Lower leg skin (tissue), 4 donors: ENCODE measurements around the gene PLCH1. TPM values are rescaled to one million over a fixed set of nuclear protein-coding genes. Genes with fewer than 3 reads are reported as not detected.

Experiments
- DNase-seq, 2 donors: peaks; one replicate each; pipeline ENCODE4 v3.0.0-alpha.2; 2019; ENCODE audit warnings: low spot score in 2 of 2
- H3K4me3 ChIP-seq: fragments of 200-600 bp; sonication (generic); 2 replicates; pipeline ENCODE4 v1.5.1; 2017; ENCODE audit warnings: mild to moderate bottlenecking, low read depth; ENCODE audit not compliant: poor library complexity, severe bottlenecking
- POLR2A ChIP-seq, 2 donors: fragments of 450-650 bp; IDR thresholded peaks; one replicate each; pipeline ENCODE4 v1.6.1; 2016 to 2017; ENCODE audit warnings: antibody characterized with exemption in 2 of 2, mild to moderate bottlenecking in 1 of 2, moderate library complexity in 1 of 2
- WGBS, 2 donors: methylation state at CpG; one replicate each; pipeline ENCODE4 v1.1.5; 2018; 5-methylcytosine and 5-hydroxymethylcytosine counted together
- intact Hi-C: fragments of 100-400 bp; cut with DNase I; formaldehyde crosslinking; loops from one replicate; pipeline ENCODE4 v1.15.0; 2023; ENCODE audit warnings: low total_unique reads
- total RNA-seq, 4 donors: library from RNA; depleted of rRNA; stranded (reverse); fragments of >200 nt; gene quantifications; one replicate each; pipeline ENCODE4 v1.1.0, GENCODE V29; 2016
- TF ChIP-seq, protein P1 (sequence below), 3 donors: fragments of 450-650 bp; IDR thresholded peaks; one replicate each; pipeline ENCODE4 v1.5.1; 2016; ENCODE audit warnings: antibody characterized with exemption in 3 of 3, mild to moderate bottlenecking in 3 of 3, moderate library complexity in 2 of 3

PLCH1 gene
- total RNA-seq, 4 donors from 2014 or later, result 0.55 to 1.2 (median 0.79) TPM

DNA sequence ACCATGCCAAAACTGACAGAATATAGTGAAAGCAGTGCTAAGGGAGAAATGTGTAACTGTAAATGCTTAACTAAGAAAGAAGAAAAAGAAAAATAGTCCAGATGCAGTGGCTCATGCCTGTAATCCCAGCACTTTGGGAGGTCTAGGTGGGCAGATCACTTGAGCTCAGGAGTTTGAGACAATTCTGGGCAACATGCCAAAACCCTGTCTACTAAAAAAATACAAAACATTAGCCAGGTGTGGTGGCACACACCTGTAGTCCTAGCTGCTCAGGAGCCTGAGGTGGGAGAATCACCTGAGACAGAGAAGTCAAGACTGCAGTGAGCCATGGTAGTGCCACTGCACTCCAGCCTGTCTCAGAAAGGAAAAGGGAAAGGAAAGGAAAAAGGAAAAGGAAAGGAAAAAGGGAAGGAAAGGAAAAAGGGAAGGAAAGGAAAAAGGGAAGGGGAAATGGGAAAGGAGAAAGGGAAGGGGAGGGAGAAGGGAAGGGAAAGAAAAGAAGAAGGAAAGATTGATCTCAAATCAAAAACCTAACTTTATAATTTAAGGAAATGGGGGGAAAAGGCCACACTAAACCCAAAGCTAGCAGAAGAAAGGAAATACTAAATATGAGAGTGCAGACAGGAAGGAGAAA, 40.9 kb upstream of the PLCH1 start:
- DNase-seq, result no peak
- no peak overlapping the region for H3K4me3 ChIP-seq
- TF ChIP-seq, protein P1, sequence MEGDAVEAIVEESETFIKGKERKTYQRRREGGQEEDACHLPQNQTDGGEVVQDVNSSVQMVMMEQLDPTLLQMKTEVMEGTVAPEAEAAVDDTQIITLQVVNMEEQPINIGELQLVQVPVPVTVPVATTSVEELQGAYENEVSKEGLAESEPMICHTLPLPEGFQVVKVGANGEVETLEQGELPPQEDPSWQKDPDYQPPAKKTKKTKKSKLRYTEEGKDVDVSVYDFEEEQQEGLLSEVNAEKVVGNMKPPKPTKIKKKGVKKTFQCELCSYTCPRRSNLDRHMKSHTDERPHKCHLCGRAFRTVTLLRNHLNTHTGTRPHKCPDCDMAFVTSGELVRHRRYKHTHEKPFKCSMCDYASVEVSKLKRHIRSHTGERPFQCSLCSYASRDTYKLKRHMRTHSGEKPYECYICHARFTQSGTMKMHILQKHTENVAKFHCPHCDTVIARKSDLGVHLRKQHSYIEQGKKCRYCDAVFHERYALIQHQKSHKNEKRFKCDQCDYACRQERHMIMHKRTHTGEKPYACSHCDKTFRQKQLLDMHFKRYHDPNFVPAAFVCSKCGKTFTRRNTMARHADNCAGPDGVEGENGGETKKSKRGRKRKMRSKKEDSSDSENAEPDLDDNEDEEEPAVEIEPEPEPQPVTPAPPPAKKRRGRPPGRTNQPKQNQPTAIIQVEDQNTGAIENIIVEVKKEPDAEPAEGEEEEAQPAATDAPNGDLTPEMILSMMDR (IDR thresholded peaks at IDR 0.05), result no peak
- TF ChIP-seq POLR2A (IDR thresholded peaks at IDR 0.05), result no peak
- intact Hi-C loops, result no loop called here

DNA sequence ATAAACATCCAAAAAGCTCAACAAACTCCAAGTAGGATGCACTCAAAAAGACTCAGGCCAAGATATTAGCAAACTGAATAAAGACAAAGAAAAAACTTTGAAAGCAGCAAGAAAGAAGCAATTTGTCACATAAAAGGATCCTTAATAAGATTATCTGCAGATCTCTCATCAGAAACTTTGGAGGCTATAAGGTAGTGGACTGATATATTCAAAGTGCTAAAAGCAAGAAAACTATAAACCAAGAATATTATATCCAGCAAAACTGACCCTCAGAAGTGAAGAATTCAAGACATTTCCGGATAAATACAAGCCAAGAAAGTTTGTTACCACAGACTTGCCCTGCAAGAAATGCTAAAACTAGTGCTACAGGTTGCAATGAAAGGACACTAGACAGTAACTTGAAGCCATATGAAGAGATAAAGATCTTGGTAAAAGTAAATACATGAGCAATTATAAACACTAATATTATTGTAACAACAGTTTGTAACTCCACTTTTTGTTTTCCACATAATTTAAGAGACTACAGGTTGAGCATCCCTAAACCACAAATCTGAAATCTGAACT, 37.6 kb upstream of the PLCH1 start:
- no peak overlapping the region for H3K4me3 ChIP-seq
- no peak for TF ChIP-seq POLR2A (IDR thresholded peaks at IDR 0.05)
- TF ChIP-seq, protein P1 (IDR thresholded peaks at IDR 0.05), result no peak
- no peak for DNase-seq
- intact Hi-C loops, result no loop called here
- WGBS, 2 donors, result 85 to 94% methylated on average over 1 of the region's 1 CpG

DNA sequence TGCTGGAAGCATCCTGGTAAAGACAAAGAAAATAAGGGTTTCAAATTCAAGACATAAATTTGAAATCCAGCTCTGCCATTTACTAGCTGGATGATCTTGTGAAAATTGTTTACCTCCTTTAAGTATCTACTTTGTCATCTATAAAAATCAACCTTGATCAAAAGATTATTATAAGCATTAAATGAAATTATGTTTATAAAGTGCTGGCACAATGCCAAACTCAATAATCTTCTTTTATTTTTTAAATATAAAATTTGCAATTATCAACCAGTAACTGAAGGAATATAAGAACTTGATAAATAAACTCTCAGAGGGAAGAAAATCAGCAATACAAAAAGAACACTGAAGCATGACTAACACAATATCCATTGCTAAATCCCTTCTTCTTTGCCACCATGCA, 35.4 kb upstream of the PLCH1 start:
- TF ChIP-seq, protein P1 (IDR thresholded peaks at IDR 0.05), result no peak
- TF ChIP-seq POLR2A (IDR thresholded peaks at IDR 0.05), result no peak
- DNase-seq, result no peak
- intact Hi-C loops, result no loop called here
- H3K4me3 ChIP-seq, result no peak overlapping the region

DNA sequence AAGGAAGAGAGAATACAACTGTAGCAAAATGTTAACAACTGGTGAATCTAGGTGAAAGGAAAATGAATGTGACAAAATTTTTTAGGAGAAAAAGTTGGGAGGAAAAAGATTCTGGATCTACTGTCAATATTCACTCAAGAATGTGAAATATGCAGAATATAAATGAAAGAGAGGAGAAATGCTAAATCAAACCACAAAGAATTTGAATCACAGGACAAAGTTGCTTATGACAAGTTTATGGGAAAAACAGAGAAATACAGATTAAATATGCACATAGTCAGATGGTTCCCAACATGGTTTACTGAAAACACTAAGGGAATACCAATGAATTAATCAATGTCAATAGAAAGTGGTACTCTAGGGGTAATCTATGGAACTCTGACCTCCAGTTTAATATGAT, 33.6 kb upstream of the PLCH1 start:
- TF ChIP-seq, protein P1 (IDR thresholded peaks at IDR 0.05), result no peak
- TF ChIP-seq POLR2A (IDR thresholded peaks at IDR 0.05), result no peak
- intact Hi-C loops, result no loop called here
- no peak overlapping the region for H3K4me3 ChIP-seq
- DNase-seq, result no peak

DNA sequence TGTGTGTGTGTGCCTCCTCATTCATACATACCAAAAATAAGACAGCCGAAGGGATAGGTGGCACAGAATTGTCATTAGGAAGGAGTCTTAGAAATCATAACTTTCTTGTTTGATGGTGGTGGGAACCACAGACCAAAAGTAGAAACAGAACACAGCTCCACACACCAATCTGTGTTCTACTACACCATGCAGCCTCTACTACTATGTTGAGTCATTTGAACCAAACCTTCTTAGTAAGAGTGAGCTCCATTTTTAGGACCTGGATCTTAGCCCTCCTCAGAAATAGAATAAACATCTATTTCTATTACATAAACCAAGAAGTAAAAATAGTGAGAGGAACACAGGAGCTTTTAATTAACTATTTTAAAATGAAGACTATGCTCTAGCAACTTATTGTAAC, 27.9 kb upstream of the PLCH1 start:
- H3K4me3 ChIP-seq, result no peak overlapping the region
- DNase-seq, result no peak
- 93% methylated on average over 1 of the region's 1 CpG for WGBS, 2 donors
- TF ChIP-seq, protein P1 (IDR thresholded peaks at IDR 0.05), result no peak
- TF ChIP-seq POLR2A (IDR thresholded peaks at IDR 0.05), result no peak
- intact Hi-C loops, result no loop called here

DNA sequence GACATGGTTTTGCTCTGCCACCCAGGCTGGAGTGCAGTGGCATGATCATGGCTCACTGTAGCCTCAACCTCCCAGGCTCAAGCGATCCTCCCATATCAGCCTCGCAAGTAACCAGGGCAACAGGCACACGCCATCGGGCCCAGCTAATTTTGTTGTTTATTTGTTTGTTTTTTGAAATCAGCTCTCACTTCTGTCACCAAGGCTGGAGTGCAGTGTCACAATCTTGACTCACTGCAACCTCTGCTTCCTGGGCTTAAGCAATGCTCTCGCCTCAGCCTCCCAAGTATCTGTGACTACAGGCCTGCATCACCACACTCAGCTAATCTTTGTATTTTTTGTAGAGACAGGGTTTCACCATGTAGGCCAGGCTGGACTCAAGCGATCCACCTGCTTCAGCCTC, 26.3 kb upstream of the PLCH1 start:
- no peak for DNase-seq
- no peak overlapping the region for H3K4me3 ChIP-seq
- WGBS, 2 donors, result 95 to 96% methylated on average over 6 of the region's 6 CpGs
- intact Hi-C loops, result no loop called here
- TF ChIP-seq POLR2A (IDR thresholded peaks at IDR 0.05), result no peak
- TF ChIP-seq, protein P1 (IDR thresholded peaks at IDR 0.05), result no peak
